Endothelial cell of umbilical vein (primary cell): ENCODE results near the gene NLRP11. TPM values are rescaled to one million over a fixed set of nuclear protein-coding genes. Genes with fewer than 3 reads are reported as not detected.

ENCODE experiments used
- BruUV-seq: library from RNA; stranded (reverse); fragments of 400-500 nt; replicated peaks from 2 replicates; lab custom pipeline; 2021; lab: Mats Ljungman, UMichigan
- CTCF ChIA-PET: fragments of 300-600, 350-600 bp; sonication (Branson Sonifier 250); formaldehyde crosslinking; loops from one replicate; lab custom pipeline; 2021; ENCODE audit warnings: antibody characterized with exemption, inconsistent platforms; lab: Charles Lee
- POLR2A ChIA-PET: fragments of 300-600, 350-600 bp; sonication (Branson Sonifier 250); formaldehyde crosslinking; loops from one replicate; lab custom pipeline; 2021; ENCODE audit warnings: antibody characterized with exemption, inconsistent platforms; lab: Charles Lee
- DNase-seq: peaks from one replicate; pipeline ENCODE4 v3.0.0-alpha.2; 2011; ENCODE audit warnings: low read depth, low spot score
- FAIRE-seq: peaks from 2 replicates; lab custom pipeline; 2011; peaks lifted over from hg19 to GRCh38; lab: Jason Lieb, UNC
- H2AFZ ChIP-seq: 2 replicates; pipeline ENCODE4 v1.6.0; 2012; ENCODE audit warnings: low read depth, low read length, control low read depth, inconsistent platforms
- H3K27ac ChIP-seq: 2 replicates; pipeline ENCODE4 v1.5.1; 2011; ENCODE audit warnings: low read depth, mild to moderate bottlenecking, control low read depth, low read length, moderate library complexity; ENCODE audit not compliant: insufficient read depth
- H3K27me3 ChIP-seq, 2 experiments: 2 replicates each; pipeline versions ENCODE4 v1.6.0 to v1.6.1; 2011; ENCODE audit warnings: low read length in 2 of 2, mixed read lengths in 1 of 2; ENCODE audit not compliant: control insufficient read depth in 2 of 2, insufficient read depth in 2 of 2
- H3K36me3 ChIP-seq, 2 experiments: 2 replicates in 1 of 2; 3 replicates in 1 of 2; pipeline ENCODE4 v1.5.1; 2011; ENCODE audit warnings: low read length in 2 of 2, mild to moderate bottlenecking in 1 of 2, moderate library complexity in 1 of 2; ENCODE audit not compliant: control insufficient read depth in 2 of 2, insufficient read depth in 2 of 2; ENCODE audit errors: extremely low read depth in 1 of 2
- H3K4me1 ChIP-seq: 3 replicates; pipeline ENCODE4 v1.5.1; 2011; ENCODE audit warnings: mild to moderate bottlenecking, low read length; ENCODE audit not compliant: control insufficient read depth, insufficient read depth; ENCODE audit errors: extremely low read depth
- H3K4me2 ChIP-seq: 2 replicates; pipeline ENCODE4 v1.6.1; 2011; ENCODE audit warnings: low read length, control low read depth, mixed read lengths; ENCODE audit not compliant: insufficient read depth
- H3K4me3 ChIP-seq, 3 experiments: fragments of 200-600 bp in 1 of 3; sonication (generic), shearing (Covaris generic) in 1 of 3; replicated peaks in 1 of 3; 2 replicates each; pipeline ENCODE4 v1.5.1; 2011 to 2016; ENCODE audit warnings: control low read depth in 3 of 3, low read length in 3 of 3, mild to moderate bottlenecking in 2 of 3, inconsistent platforms in 1 of 3, low read depth in 1 of 3, moderate library complexity in 1 of 3; ENCODE audit not compliant: insufficient read depth in 1 of 3
- H3K79me2 ChIP-seq: 2 replicates; pipeline ENCODE4 v1.6.0; 2012; ENCODE audit warnings: low read length, inconsistent platforms; ENCODE audit not compliant: control insufficient read depth, insufficient read depth
- H3K9ac ChIP-seq: replicated peaks from 2 replicates; pipeline ENCODE3; 2011; ENCODE audit warnings: low read length, control low read depth; ENCODE audit not compliant: insufficient read depth; ENCODE audit errors: extremely low read depth
- H3K9me1 ChIP-seq: replicated peaks from 3 replicates; pipeline ENCODE4 v1.6.0; 2011; ENCODE audit warnings: mild to moderate bottlenecking, low read length; ENCODE audit not compliant: control insufficient read depth, insufficient read depth; ENCODE audit errors: extremely low read depth
- H3K9me3 ChIP-seq: replicated peaks from 2 replicates; pipeline ENCODE4 v1.5.1; 2012; ENCODE audit warnings: low read length, inconsistent platforms; ENCODE audit not compliant: control insufficient read depth, insufficient read depth
- H4K20me1 ChIP-seq: replicated peaks from 2 replicates; pipeline ENCODE3; 2011; ENCODE audit warnings: mild to moderate bottlenecking, low read length; ENCODE audit not compliant: control insufficient read depth, insufficient read depth; ENCODE audit errors: extremely low read depth
- EZH2 ChIP-seq: IDR thresholded peaks from 2 replicates; pipeline ENCODE4 v1.6.1; 2012; ENCODE audit warnings: borderline replicate concordance, low read depth, mild to moderate bottlenecking, moderate library complexity, low read length, inconsistent platforms; ENCODE audit not compliant: severe bottlenecking
- FOS ChIP-seq: IDR thresholded peaks from 2 replicates; pipeline ENCODE4 v1.6.1; 2011; ENCODE audit warnings: mild to moderate bottlenecking, low read length, moderate library complexity, borderline replicate concordance; ENCODE audit not compliant: insufficient read depth
- GATA2 ChIP-seq: IDR thresholded peaks from 2 replicates; pipeline ENCODE4 v1.7.0; 2011; ENCODE audit warnings: low read depth, mild to moderate bottlenecking, moderate library complexity, mixed read lengths, low read length; ENCODE audit not compliant: insufficient read length, insufficient read depth
- JUN ChIP-seq: IDR thresholded peaks from 2 replicates; pipeline ENCODE4 v1.6.1; 2011; ENCODE audit warnings: borderline replicate concordance, low read depth; ENCODE audit not compliant: insufficient read length, insufficient read depth
- MYC ChIP-seq: IDR thresholded peaks from one replicate; pipeline ENCODE4 v1.6.1; 2011; ENCODE audit warnings: mild to moderate bottlenecking, low read depth, low read length
- POLR2A ChIP-seq: IDR thresholded peaks from 2 replicates; pipeline ENCODE4 v1.6.1; 2012; ENCODE audit warnings: low read depth, mild to moderate bottlenecking, control low read depth, low read length
- POLR2AphosphoS5 ChIP-seq: IDR thresholded peaks from 2 replicates; pipeline ENCODE4 v1.6.1; 2012; ENCODE audit warnings: low read depth, mild to moderate bottlenecking, control low read depth, low read length, moderate library complexity; ENCODE audit not compliant: insufficient read depth
- dilution Hi-C: fragments of 300-500 bp; cut with MboI; formaldehyde crosslinking; loops from one replicate; pipeline ENCODE4 v1.15.0; 2019; ENCODE audit warnings: low sequenced_read_pairs; ENCODE audit not compliant: extremely low pct_ligation_motif_present
- intact Hi-C: fragments of 100-400 bp; cut with micrococcal nuclease; formaldehyde crosslinking; loops from one replicate; pipeline ENCODE4 v1.10.0; 2022
- polyA plus RNA-seq, 4 experiments: library from polyadenylated mRNA; depleted of rRNA in 3 of 4; stranded (reverse) in 3 of 4; unstranded in 1 of 4; fragments of >200 nt; gene quantifications; 2 replicates each; pipeline versions ENCODE4 v1.2.1 to v1.2.3, GENCODE V29; 2011 to 2012; ENCODE audit warnings: missing spikeins in 1 of 4
- total RNA-seq: library from RNA; stranded (reverse); gene quantifications from 2 replicates; pipeline ENCODE4 v1.2.3, GENCODE V29; 2021
- TF ChIP-seq, protein P1 (sequence below), 2 donors: IDR thresholded peaks; 1 replicate in 1 of 2; 2 replicates in 1 of 2; pipeline ENCODE4 v1.5.1; 2011; ENCODE audit warnings: low read length in 2 of 2, mild to moderate bottlenecking in 2 of 2, moderate library complexity in 2 of 2, control low read depth in 1 of 2, inconsistent platforms in 1 of 2, low read depth in 1 of 2; ENCODE audit not compliant: insufficient read depth in 1 of 2; ENCODE audit errors: extremely low read depth in 1 of 2
- TF ChIP-seq, protein P2 (sequence below): IDR thresholded peaks from 2 replicates; pipeline ENCODE4 v1.6.1; 2011; ENCODE audit not compliant: insufficient read depth, insufficient read length

NLRP11 gene
- total and polyA plus RNA-seq, 2 donors (not counting 3 experiments of a cell fraction or from before 2014, with no cell fraction given): not detected

DNA sequence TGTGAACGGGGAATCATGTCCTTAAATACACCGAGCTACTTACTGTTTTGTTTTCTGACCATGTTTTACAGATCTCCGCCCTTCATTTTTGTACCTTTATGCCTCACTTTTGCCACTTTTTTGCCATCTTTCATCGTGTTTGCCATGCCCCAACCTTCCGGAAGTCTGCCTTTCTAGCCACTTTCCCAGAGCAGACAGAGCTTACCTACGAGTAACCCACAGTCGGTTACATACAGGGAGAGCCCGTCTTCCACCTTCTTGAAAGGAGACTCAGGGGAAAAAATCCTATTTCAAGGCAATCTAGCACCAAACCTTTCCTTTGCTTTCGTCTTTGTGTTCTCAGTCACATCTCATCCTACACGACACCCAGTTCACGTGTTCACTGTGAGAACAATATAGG is 36.8 kb downstream of the NLRP11 start:
- H3K9ac ChIP-seq: no peak overlapping the region
- no peak for DNase-seq
- TF ChIP-seq, protein P1, sequence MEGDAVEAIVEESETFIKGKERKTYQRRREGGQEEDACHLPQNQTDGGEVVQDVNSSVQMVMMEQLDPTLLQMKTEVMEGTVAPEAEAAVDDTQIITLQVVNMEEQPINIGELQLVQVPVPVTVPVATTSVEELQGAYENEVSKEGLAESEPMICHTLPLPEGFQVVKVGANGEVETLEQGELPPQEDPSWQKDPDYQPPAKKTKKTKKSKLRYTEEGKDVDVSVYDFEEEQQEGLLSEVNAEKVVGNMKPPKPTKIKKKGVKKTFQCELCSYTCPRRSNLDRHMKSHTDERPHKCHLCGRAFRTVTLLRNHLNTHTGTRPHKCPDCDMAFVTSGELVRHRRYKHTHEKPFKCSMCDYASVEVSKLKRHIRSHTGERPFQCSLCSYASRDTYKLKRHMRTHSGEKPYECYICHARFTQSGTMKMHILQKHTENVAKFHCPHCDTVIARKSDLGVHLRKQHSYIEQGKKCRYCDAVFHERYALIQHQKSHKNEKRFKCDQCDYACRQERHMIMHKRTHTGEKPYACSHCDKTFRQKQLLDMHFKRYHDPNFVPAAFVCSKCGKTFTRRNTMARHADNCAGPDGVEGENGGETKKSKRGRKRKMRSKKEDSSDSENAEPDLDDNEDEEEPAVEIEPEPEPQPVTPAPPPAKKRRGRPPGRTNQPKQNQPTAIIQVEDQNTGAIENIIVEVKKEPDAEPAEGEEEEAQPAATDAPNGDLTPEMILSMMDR (IDR thresholded peaks at IDR 0.05; ENCODE audit: extremely low read depth in 1 of 2, insufficient read depth in 1 of 2, low read depth in 1 of 2, low read length in 2 of 2): no peak
- TF ChIP-seq FOS (no peak), POLR2A (no peak), EZH2 (no peak), GATA2 (no peak), MYC (no peak), JUN (no peak), POLR2AphosphoS5 (no peak)
- TF ChIP-seq, protein P2, sequence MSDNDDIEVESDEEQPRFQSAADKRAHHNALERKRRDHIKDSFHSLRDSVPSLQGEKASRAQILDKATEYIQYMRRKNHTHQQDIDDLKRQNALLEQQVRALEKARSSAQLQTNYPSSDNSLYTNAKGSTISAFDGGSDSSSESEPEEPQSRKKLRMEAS: no peak
- dilution Hi-C loops: no loop called here
- BruUV-seq: no TSS peak
- H3K79me2 ChIP-seq: no peaks in the 10 kb centered on the region
- FAIRE-seq: no peak
- no peaks in the 10 kb centered on the region for H3K9me1 ChIP-seq
- H3K4me2 ChIP-seq: no peak overlapping the region
- no peak overlapping the region for H3K4me3 ChIP-seq
- ChIA-PET POLR2A (no interaction called here), CTCF (no interaction called here)
- no peaks in the 10 kb centered on the region for H3K36me3 ChIP-seq
- no peaks in the 10 kb centered on the region for H3K9me3 ChIP-seq
- H2AFZ ChIP-seq: no peak overlapping the region
- no peaks in the 10 kb centered on the region for H3K4me1 ChIP-seq
- no peak overlapping the region for H3K27ac ChIP-seq
- intact Hi-C loops: no loop called here
- H4K20me1 ChIP-seq: no peaks in the 10 kb centered on the region
- no peaks in the 10 kb centered on the region for H3K27me3 ChIP-seq
